HCT116 (cell line): ENCODE measurements around the gene BABAM2. TPM values are rescaled to one million over a fixed set of nuclear protein-coding genes. Genes with fewer than 3 reads are reported as not detected.

Experiments
- ATAC-seq: fragments of 200-7000 bp; cut with Tn5 transposase; 2 replicates; pipeline ENCODE4 v1.9.1; 2020; ENCODE audit warnings: mild to moderate bottlenecking, moderate library complexity
- BruUV-seq: library from RNA; stranded (reverse); fragments of 400-500 nt; replicated peaks from 2 replicates; lab custom pipeline; 2021; lab: Mats Ljungman, UMichigan
- CTCF ChIA-PET: fragments of 300-600 bp; sonication (Branson Sonifier 250); formaldehyde crosslinking; loops from one replicate; lab custom pipeline; 2021; ENCODE audit warnings: antibody characterized with exemption; lab: Charles Lee
- POLR2A ChIA-PET: fragments of 300-600, 350-600 bp; sonication (Branson Sonifier 250); formaldehyde crosslinking; loops from one replicate; lab custom pipeline; 2021; ENCODE audit warnings: antibody characterized with exemption; lab: Charles Lee
- RAD21 ChIA-PET, 2 experiments: fragments of 300-600 bp; sonication (Branson Sonifier 250); formaldehyde crosslinking; loops; one replicate each; lab custom pipeline; 2023; ENCODE audit warnings: low total read pairs in 2 of 2; ENCODE audit not compliant: uncharacterized antibody in 2 of 2, unreplicated experiment in 2 of 2, low non-redundant PET in 1 of 2; lab: Charles Lee
- DNase-seq: peaks from one replicate; pipeline ENCODE4 v3.0.0-alpha.2; 2010; ENCODE audit warnings: low read depth, low spot score
- H2AFZ ChIP-seq: fragments of 200-600 bp; shearing (Covaris generic), sonication (generic); 2 replicates; pipeline ENCODE4 v1.6.1; 2017; ENCODE audit warnings: low read depth, mixed run types, mixed read lengths, antibody characterized with exemption, low read length; ENCODE audit not compliant: poor library complexity, severe bottlenecking
- H3K27ac ChIP-seq: 2 replicates; pipeline ENCODE4 v1.5.1; 2012; ENCODE audit warnings: low read depth, low read length
- H3K27me3 ChIP-seq: fragments of 200-600 bp; sonication (generic); 2 replicates; pipeline ENCODE4 v1.6.1; 2016; ENCODE audit warnings: mixed run types, low read length, mixed read lengths; ENCODE audit not compliant: insufficient read depth
- H3K36me3 ChIP-seq, 2 experiments: fragments of 200-500 bp in 1 of 2; fragments of 200-600 bp in 1 of 2; sonication (Bioruptor generic) in 1 of 2; sonication (generic) in 1 of 2; 2 replicates each; pipeline versions ENCODE4 v1.5.1 to v1.6.1; 2014 to 2016; ENCODE audit warnings: low read length in 2 of 2, inconsistent platforms in 1 of 2, mixed read lengths in 1 of 2, mixed run types in 1 of 2; ENCODE audit not compliant: insufficient read depth in 2 of 2, control insufficient read depth in 1 of 2
- H3K4me1 ChIP-seq, 2 experiments: fragments of 200-600 bp in 1 of 2; sonication (generic) in 1 of 2; 2 replicates each; pipeline versions ENCODE4 v1.5.1 to v1.6.1; 2012 to 2017; ENCODE audit warnings: low read length in 2 of 2, inconsistent platforms in 1 of 2, mild to moderate bottlenecking in 1 of 2, mixed read lengths in 1 of 2, mixed run types in 1 of 2, moderate library complexity in 1 of 2; ENCODE audit not compliant: insufficient read depth in 2 of 2, control insufficient read depth in 1 of 2
- H3K4me2 ChIP-seq: fragments of 200-600 bp; sonication (generic); 2 replicates; pipeline ENCODE4 v1.6.1; 2017; ENCODE audit warnings: mixed run types, low read length, mixed read lengths
- H3K4me3 ChIP-seq, 2 experiments: fragments of 200-600 bp in 1 of 2; sonication (generic) in 1 of 2; replicated peaks in 1 of 2; 2 replicates each; pipeline ENCODE4 v1.5.1; 2011 to 2016; ENCODE audit warnings: low read length in 2 of 2, control low read depth in 1 of 2, low read depth in 1 of 2, mild to moderate bottlenecking in 1 of 2, mixed read lengths in 1 of 2, mixed run types in 1 of 2
- H3K79me2 ChIP-seq: fragments of 200-600 bp; sonication (generic); 2 replicates; pipeline ENCODE4 v1.6.1; 2017; ENCODE audit warnings: mild to moderate bottlenecking, mixed run types, low read length, moderate library complexity, mixed read lengths; ENCODE audit not compliant: insufficient read depth
- H3K9ac ChIP-seq: fragments of 200-600 bp; sonication (generic); 2 replicates; pipeline ENCODE4 v1.6.1; 2016; ENCODE audit warnings: low read length, mixed read lengths
- H3K9me2 ChIP-seq: fragments of 200-600 bp; sonication (generic), shearing (Covaris generic); 2 replicates; pipeline ENCODE4 v1.6.1; 2017; ENCODE audit warnings: mixed run types, mild to moderate bottlenecking, moderate library complexity; ENCODE audit not compliant: insufficient read depth
- H3K9me3 ChIP-seq, 2 experiments: fragments of 200-500 bp in 1 of 2; fragments of 200-600 bp in 1 of 2; sonication (Bioruptor generic) in 1 of 2; sonication (generic) in 1 of 2; 2 replicates each; pipeline ENCODE4 v1.6.1; 2014 to 2017; ENCODE audit warnings: low read length in 2 of 2, mixed read lengths in 2 of 2, inconsistent platforms in 1 of 2, low read depth in 1 of 2, mild to moderate bottlenecking in 1 of 2, mixed run types in 1 of 2, moderate library complexity in 1 of 2; ENCODE audit not compliant: control insufficient read depth in 1 of 2, insufficient read depth in 1 of 2
- H4K20me1 ChIP-seq: fragments of 200-600 bp; sonication (generic), shearing (Covaris generic); 2 replicates; pipeline ENCODE4 v1.6.1; 2017; ENCODE audit warnings: mixed run types, mild to moderate bottlenecking, moderate library complexity; ENCODE audit not compliant: insufficient read depth
- ATF3 ChIP-seq: IDR thresholded peaks from 2 replicates; pipeline ENCODE4 v1.6.1; 2012
- CTCF ChIP-seq, 3 experiments: fragments of 200-600 bp in 1 of 3; sonication (generic) in 1 of 3; IDR thresholded peaks in 2 of 3; conservative IDR thresholded peaks in 1 of 3; 2 replicates each; pipeline ENCODE4 v1.5.1; 2012 to 2017; ENCODE audit warnings: low read depth in 2 of 3, low read length in 2 of 3, antibody characterized with exemption in 1 of 3, borderline replicate concordance in 1 of 3, control low read depth in 1 of 3, mild to moderate bottlenecking in 1 of 3, mixed read lengths in 1 of 3, mixed run types in 1 of 3, moderate library complexity in 1 of 3; ENCODE audit not compliant: insufficient read depth in 1 of 3
- EGR1 ChIP-seq: IDR thresholded peaks from 2 replicates; pipeline ENCODE4 v1.6.1; 2012; ENCODE audit warnings: low read depth
- POLR2AphosphoS5 ChIP-seq: IDR thresholded peaks from 2 replicates; pipeline ENCODE4 v1.6.1; 2011; ENCODE audit warnings: mild to moderate bottlenecking, low read depth, low read length, moderate library complexity
- RAD21 ChIP-seq: IDR thresholded peaks from 2 replicates; pipeline ENCODE4 v1.6.1; 2012; ENCODE audit warnings: low read depth, mild to moderate bottlenecking
- SIN3A ChIP-seq: IDR thresholded peaks from 2 replicates; pipeline ENCODE4 v1.6.1; 2012; ENCODE audit warnings: low read depth
- ZNF274 ChIP-seq: fragments of 200-500 bp; sonication (Bioruptor generic); IDR thresholded peaks from 2 replicates; pipeline ENCODE4 v1.6.1; 2014; ENCODE audit warnings: mild to moderate bottlenecking, low read depth, low read length, inconsistent platforms
- intact Hi-C: fragments of 100-400 bp; cut with micrococcal nuclease; formaldehyde crosslinking; loops from 2 replicates; pipeline ENCODE4 v1.10.0; 2022
- total RNA-seq: library from RNA; stranded (reverse); gene quantifications from one replicate; pipeline ENCODE4 v1.2.1, GENCODE V29; 2021; ENCODE audit not compliant: unreplicated experiment
- TF ChIP-seq, protein P1 (sequence below): IDR thresholded peaks from 2 replicates; pipeline ENCODE4 v1.6.1; 2011; ENCODE audit warnings: mild to moderate bottlenecking, low read length, moderate library complexity; ENCODE audit not compliant: insufficient replicate concordance; ENCODE audit errors: extremely low read depth

BABAM2 gene
- total RNA-seq, 1 experiment from 2014 or later: 23.8 TPM

- TF ChIP-seq CTCF (IDR thresholded peaks at IDR 0.05 in 2 of 3, conservative IDR thresholded peaks at IDR 0.05 in 1 of 3; ENCODE audit: borderline replicate concordance in 1 of 3, insufficient read depth in 1 of 3, low read depth in 2 of 3, low read length in 2 of 3): no peak
- no peak for TF ChIP-seq ATF3
- TF ChIP-seq ZNF274: no peak
- TF ChIP-seq EGR1: no peak
- no peak for TF ChIP-seq RAD21
- TF ChIP-seq, protein P1, sequence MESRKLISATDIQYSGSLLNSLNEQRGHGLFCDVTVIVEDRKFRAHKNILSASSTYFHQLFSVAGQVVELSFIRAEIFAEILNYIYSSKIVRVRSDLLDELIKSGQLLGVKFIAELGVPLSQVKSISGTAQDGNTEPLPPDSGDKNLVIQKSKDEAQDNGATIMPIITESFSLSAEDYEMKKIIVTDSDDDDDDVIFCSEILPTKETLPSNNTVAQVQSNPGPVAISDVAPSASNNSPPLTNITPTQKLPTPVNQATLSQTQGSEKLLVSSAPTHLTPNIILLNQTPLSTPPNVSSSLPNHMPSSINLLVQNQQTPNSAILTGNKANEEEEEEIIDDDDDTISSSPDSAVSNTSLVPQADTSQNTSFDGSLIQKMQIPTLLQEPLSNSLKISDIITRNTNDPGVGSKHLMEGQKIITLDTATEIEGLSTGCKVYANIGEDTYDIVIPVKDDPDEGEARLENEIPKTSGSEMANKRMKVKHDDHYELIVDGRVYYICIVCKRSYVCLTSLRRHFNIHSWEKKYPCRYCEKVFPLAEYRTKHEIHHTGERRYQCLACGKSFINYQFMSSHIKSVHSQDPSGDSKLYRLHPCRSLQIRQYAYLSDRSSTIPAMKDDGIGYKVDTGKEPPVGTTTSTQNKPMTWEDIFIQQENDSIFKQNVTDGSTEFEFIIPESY: no peak
These were observed 291.3 kb downstream of the BABAM2 start (continued) for GRCh38 chr2:28181801-28182200.

DNA sequence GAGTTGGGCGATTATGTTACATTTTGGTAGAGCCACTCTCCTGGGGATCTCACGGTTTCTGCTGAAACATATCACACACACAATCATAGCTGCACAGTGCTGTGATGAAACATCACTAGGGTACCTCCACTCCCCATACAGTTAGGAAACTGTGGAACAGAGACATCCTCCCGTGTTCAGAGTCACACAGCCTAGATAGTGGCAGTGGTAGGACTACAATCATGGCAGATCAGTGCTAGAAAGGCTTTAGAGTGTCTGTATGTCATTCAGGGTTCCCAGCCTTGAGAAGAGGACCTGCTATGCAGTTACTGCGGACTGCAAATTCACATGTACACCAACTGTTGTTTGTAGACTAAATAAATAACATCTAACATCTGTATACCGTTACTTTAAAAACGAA is 291.8 kb downstream of the BABAM2 start:
- intact Hi-C loops: no loop called here
- Histone ChIP-seq H3K9ac (no peak overlapping the region), H3K4me3 (no peak overlapping the region), H3K4me1 (no peaks in the 10 kb centered on the region), H3K36me3 (no peaks in the 10 kb centered on the region), H3K9me2 (no peaks in the 10 kb centered on the region), H3K9me3 (no peaks in the 10 kb centered on the region), H3K79me2 (no peaks in the 10 kb centered on the region), H3K27me3 (no peaks in the 10 kb centered on the region), H4K20me1 (no peaks in the 10 kb centered on the region), H2AFZ (no peak overlapping the region), H3K4me2 (no peak overlapping the region), H3K27ac (no peak overlapping the region)
- ChIA-PET RAD21 (no interaction called here), CTCF (no interaction called here), POLR2A (no interaction called here)
- DNase-seq (no peak), ATAC-seq (no peak)
- TF ChIP-seq POLR2AphosphoS5: no peak
- no peak for TF ChIP-seq SIN3A
- TF ChIP-seq ZNF274: no peak
- TF ChIP-seq, protein P1: no peak
- no TSS peak for BruUV-seq
